Measurements from ENCODE around the gene SMAD3.
A peak's percentile ranks its signal among the peaks of the same experiment; 100 is the strongest.

SMAD3 gene

GRCh38 chr15:67090297-67091070 lies 25.1 kb downstream of the SMAD3 start:
- H3K36me3 Mint-ChIP-seq (ENCODE audit: low read depth), result peaks cover 43% of the 10 kb centered on the region

GRCh38 chr15:67091071-67091979 lies 25.9 kb downstream of the SMAD3 start:
- Mint-ChIP-seq H3K4me3 (peak overlapping the region; percentile 42), H3K27me3 (no peaks in the 10 kb centered on the region), H3K9me3 (no peaks in the 10 kb centered on the region), H3K4me1 (ENCODE audit: low read depth) (peaks cover 98% of the 10 kb centered on the region), H3K27ac (peak overlapping the region; percentile 88), H3K36me3 (ENCODE audit: low read depth) (peaks cover 46% of the 10 kb centered on the region)
- peak; percentile 73 for DNase-seq

More at GRCh38 chr15:67090297-67091070, 25.1 kb downstream of the SMAD3 start:
- peak overlapping the region; percentile 88 for H3K27ac Mint-ChIP-seq
- no peak for DNase-seq
- no peaks in the 10 kb centered on the region for H3K27me3 Mint-ChIP-seq
- no peaks in the 10 kb centered on the region for H3K9me3 Mint-ChIP-seq
- H3K4me3 Mint-ChIP-seq, result peak overlapping the region; percentile 42
- H3K4me1 Mint-ChIP-seq (ENCODE audit: low read depth), result peaks cover 99% of the 10 kb centered on the region

DNA sequence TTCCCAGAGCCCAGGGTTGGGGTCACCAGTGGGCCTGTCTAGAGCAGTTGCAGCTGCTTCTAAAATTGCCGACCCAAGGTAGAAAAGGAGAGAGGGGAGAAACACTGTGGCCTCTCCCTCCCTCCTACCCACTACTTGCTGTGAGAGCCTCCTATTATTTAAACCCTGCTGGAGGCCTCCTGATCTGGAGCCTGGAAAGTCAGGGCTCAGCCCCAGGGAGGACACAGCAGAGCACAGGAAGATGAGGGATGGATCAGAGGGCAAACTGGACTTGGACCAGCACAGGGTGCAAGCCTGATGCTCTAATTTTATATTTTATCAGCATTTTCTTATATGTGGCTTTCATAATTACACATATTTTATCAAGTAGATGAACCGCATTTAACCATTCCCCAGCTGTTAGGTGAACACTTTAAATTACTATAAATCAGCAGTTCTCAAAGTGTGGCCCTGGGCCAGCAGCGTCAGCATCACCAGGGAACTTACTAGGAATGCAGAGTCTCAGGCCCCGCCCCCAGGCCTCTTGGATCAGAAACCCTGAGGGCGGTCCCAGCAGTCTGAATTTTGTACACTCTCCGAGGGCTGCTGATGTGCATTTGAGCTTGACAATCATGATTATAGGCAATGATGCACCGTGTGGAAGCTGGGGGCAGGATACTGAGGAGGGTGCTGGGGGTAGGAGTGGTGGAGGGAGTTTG lies 26.7 kb downstream of the SMAD3 start:
- Mint-ChIP-seq H3K9me3 (no peaks in the 10 kb centered on the region), H3K27ac (peak overlapping the region; percentile 88), H3K36me3 (ENCODE audit: low read depth) (peaks cover 48% of the 10 kb centered on the region), H3K27me3 (no peaks in the 10 kb centered on the region), H3K4me3 (peak overlapping the region; percentile 42), H3K4me1 (ENCODE audit: low read depth) (peaks cover 98% of the 10 kb centered on the region)
- DNase-seq, result peak; percentile 34

DNA sequence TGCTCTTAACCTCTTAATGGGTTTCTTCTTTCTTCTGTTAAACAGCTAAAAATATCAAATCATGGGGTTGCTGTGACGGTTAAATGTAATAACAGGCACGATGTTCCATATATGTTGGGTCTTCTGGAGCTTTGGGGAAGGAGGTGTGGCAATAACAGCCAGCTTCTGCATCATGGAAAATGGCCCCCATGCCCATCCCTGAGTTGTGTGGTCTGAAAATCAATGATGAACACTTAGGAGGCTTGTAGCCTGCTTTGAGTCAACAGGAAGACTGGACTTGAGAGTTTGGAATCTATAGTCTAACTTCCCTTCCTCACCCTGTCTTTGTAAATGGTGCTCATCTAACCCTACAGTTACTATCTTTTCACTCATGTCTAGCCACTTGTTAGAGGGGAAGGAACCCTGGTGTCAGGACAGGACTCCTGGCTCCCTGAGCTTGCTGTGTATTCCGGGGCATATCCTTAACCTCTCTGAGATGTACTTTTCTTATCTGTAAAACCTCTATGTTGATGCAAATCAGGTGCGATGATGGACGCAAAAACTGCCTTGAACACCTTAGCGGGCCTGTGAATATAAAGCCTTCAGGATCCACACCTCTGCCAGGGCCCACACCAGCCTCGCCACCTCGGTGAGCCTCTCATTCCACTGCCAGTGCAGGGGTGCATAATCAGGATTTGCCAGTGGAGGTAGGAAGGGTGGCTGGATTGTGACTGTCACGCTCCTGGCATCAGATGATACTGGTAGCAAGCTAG lies 27.5 kb downstream of the SMAD3 start:
- Mint-ChIP-seq H3K4me1 (ENCODE audit: low read depth) (peaks cover 98% of the 10 kb centered on the region), H3K4me3 (no peak overlapping the region), H3K27me3 (no peaks in the 10 kb centered on the region), H3K36me3 (ENCODE audit: low read depth) (peaks cover 52% of the 10 kb centered on the region), H3K9me3 (no peaks in the 10 kb centered on the region), H3K27ac (peak overlapping the region; percentile 88)
- DNase-seq, result peak; percentile 27

DNA sequence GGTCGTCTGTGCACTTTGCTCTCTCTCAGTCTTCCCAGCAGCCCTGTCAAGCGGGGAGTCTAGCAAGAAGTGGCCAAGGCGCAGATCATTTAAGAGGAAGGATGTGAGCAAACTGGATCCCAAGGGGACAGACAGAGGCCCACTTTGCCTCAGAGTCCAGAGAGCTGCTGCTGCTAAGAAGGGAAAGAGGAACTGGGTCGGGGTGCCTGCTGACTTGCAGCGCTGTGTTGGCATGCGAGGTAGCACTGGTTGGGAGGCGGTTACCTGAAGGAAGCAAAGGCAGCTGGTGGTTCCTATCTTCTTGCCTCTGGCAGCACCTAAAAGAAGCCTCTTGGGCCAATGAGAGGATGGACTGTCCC lies 28.1 kb downstream of the SMAD3 start:
- Mint-ChIP-seq H3K4me1 (ENCODE audit: low read depth) (peaks cover 98% of the 10 kb centered on the region), H3K27ac (peak overlapping the region; percentile 88), H3K36me3 (ENCODE audit: low read depth) (peaks cover 54% of the 10 kb centered on the region), H3K9me3 (no peaks in the 10 kb centered on the region), H3K4me3 (no peak overlapping the region), H3K27me3 (no peaks in the 10 kb centered on the region)
- peak; percentile 32 for DNase-seq

- H3K27ac Mint-ChIP-seq, result no peak overlapping the region
- no peak overlapping the region for H3K4me3 Mint-ChIP-seq
- peaks cover 99% of the 10 kb centered on the region for H3K4me1 Mint-ChIP-seq (ENCODE audit: low read depth)
Observed at GRCh38 chr15:67094001-67094826, 28.8 kb downstream of the SMAD3 start.

GRCh38 chr15:67095912-67096311 lies 30.5 kb downstream of the SMAD3 start:
- H3K4me1 Mint-ChIP-seq (ENCODE audit: low read depth), result peaks cover 90% of the 10 kb centered on the region
- no peaks in the 10 kb centered on the region for H3K27me3 Mint-ChIP-seq
- peaks cover 61% of the 10 kb centered on the region for H3K36me3 Mint-ChIP-seq (ENCODE audit: low read depth)
- no peaks in the 10 kb centered on the region for H3K9me3 Mint-ChIP-seq
- H3K27ac Mint-ChIP-seq, result peak overlapping the region; percentile 76
- no peak for DNase-seq
- H3K4me3 Mint-ChIP-seq, result no peak overlapping the region

More at GRCh38 chr15:67094001-67094826, 28.8 kb downstream of the SMAD3 start:
- peak; percentile 26 for DNase-seq
- H3K27me3 Mint-ChIP-seq, result no peaks in the 10 kb centered on the region
- peaks cover 59% of the 10 kb centered on the region for H3K36me3 Mint-ChIP-seq (ENCODE audit: low read depth)
- H3K9me3 Mint-ChIP-seq, result no peaks in the 10 kb centered on the region

- Mint-ChIP-seq H3K27me3 (no peaks in the 10 kb centered on the region), H3K27ac (peak overlapping the region; percentile 93), H3K4me3 (peak overlapping the region; percentile 41), H3K36me3 (ENCODE audit: low read depth) (peaks cover 59% of the 10 kb centered on the region), H3K4me1 (ENCODE audit: low read depth) (peaks cover 82% of the 10 kb centered on the region), H3K9me3 (no peaks in the 10 kb centered on the region)
- no peak for DNase-seq
Observed at GRCh38 chr15:67096546-67097294, 31.3 kb downstream of the SMAD3 start.

DNA sequence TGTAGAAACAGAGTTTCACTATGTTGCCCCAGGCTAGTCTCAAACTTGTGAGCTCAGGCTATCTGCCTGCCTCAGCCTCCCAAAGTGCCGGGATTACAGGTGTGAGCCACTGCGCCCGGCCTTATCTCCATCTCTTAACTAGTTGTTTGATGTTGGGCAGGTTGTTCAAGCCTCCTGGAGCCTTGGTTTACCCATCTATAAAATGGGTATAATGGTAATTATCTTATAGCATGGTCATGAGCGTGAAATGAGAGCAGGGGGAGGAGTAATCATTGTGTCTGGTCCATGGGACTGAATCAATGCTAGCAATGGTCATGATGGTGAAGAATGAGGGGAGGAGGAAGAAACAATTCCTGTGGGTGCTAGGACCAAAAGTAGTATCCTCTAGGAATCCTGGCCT lies 32.0 kb downstream of the SMAD3 start:
- DNase-seq, result no peak
- Mint-ChIP-seq H3K27me3 (no peaks in the 10 kb centered on the region), H3K27ac (peak overlapping the region; percentile 93), H3K36me3 (ENCODE audit: low read depth) (peaks cover 57% of the 10 kb centered on the region), H3K9me3 (no peaks in the 10 kb centered on the region), H3K4me1 (ENCODE audit: low read depth) (peaks cover 75% of the 10 kb centered on the region), H3K4me3 (peak overlapping the region; percentile 78)

GRCh38 chr15:67097930-67098740 lies 32.7 kb downstream of the SMAD3 start:
- H3K27ac Mint-ChIP-seq, result peak overlapping the region; percentile 93
- H3K27me3 Mint-ChIP-seq, result no peaks in the 10 kb centered on the region
- peak; percentile 61 for DNase-seq
- H3K36me3 Mint-ChIP-seq (ENCODE audit: low read depth), result peaks cover 50% of the 10 kb centered on the region
- peaks cover 67% of the 10 kb centered on the region for H3K4me1 Mint-ChIP-seq (ENCODE audit: low read depth)
- no peaks in the 10 kb centered on the region for H3K9me3 Mint-ChIP-seq
- H3K4me3 Mint-ChIP-seq, result peak overlapping the region; percentile 78

GRCh38 chr15:67098768-67099282 lies 33.4 kb downstream of the SMAD3 start:
- peak overlapping the region; percentile 93 for H3K27ac Mint-ChIP-seq
- H3K4me1 Mint-ChIP-seq (ENCODE audit: low read depth), result peaks cover 61% of the 10 kb centered on the region
- no peak for DNase-seq
- peaks cover 47% of the 10 kb centered on the region for H3K36me3 Mint-ChIP-seq (ENCODE audit: low read depth)
- H3K4me3 Mint-ChIP-seq, result peak overlapping the region; percentile 78
- no peaks in the 10 kb centered on the region for H3K27me3 Mint-ChIP-seq
- no peaks in the 10 kb centered on the region for H3K9me3 Mint-ChIP-seq

Measured in activated T-cell treated with anti-CD3 and anti-CD28 coated beads, Interleukin-2, amount 50 U/mL, for 24 hours (primary cell).